HG02610 (cell line): ENCODE data around the gene RHOC.

Experiments
- ATAC-seq: cut with Tn5 transposase; IDR thresholded peaks from one replicate; pipeline ENCODE4 v1.9.1; 2021; ENCODE audit warnings: mild to moderate bottlenecking, moderate library complexity; ENCODE audit not compliant: unreplicated experiment

RHOC gene

DNA sequence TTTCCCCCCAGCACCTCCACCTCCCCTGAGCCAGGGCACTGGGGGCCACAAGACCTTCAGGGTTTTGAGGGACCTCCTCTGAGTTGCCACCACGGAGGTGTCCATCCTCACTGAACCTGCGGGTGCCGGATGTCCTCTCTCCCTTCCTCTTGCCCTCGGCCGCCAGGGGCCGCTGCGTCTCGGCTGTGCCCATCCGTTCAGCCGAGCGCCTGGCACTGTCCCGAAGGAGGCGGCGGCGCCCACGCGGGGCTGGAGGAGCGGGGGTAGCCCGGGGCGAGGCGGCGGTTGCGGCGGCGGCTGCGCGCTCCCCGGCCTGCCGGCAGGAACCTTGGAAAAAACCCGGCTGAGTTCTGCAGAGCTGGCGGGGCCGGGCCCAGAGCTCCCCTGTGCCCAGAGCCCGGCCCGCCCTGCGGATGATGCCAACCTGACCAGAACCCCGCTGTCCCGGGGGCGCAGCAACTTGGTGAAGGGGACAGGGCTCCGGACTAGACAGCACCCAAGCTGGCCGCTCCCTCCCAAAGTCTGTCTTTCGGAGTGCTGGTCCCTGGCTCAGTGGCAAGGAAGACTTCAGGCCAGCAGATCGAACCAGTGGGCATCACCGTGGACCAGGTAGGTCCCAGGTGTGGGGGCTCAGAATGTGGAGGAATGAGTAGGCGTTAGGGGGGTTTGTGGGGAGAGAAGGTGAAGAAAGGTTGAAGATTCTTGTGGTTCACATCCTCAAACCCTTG, 11.9 kb upstream of the RHOC start:
- ATAC-seq: no peak

DNA sequence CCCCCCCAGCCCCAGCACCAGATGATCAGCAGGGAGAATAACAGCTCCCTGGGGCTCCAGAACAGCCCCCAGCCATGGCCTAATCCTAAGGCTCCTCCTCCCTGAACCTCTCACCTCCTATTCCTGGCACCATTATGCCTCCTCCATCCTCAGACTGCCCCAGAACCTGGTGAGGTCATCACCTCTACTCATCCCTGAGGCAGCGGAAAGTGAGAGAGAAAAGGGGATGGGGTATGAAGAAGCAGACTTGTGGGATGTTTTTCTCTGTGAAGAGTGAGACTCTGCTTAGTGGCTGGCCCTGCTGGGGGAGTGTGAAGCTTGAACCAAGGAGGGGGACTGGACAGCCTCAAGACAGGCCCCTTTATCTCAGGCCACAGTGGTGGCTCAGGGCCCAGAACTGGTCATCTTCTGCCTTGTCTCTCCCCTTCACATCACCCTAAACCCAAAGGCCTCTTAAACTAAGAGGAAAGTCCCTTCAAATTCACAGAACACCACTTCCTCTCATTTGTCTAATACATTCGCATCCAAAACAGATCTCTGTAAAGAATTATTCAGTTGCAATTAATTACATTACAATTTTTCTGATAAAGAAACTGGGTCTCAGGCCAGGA, 10.4 kb upstream of the RHOC start:
- ATAC-seq: no peak

DNA sequence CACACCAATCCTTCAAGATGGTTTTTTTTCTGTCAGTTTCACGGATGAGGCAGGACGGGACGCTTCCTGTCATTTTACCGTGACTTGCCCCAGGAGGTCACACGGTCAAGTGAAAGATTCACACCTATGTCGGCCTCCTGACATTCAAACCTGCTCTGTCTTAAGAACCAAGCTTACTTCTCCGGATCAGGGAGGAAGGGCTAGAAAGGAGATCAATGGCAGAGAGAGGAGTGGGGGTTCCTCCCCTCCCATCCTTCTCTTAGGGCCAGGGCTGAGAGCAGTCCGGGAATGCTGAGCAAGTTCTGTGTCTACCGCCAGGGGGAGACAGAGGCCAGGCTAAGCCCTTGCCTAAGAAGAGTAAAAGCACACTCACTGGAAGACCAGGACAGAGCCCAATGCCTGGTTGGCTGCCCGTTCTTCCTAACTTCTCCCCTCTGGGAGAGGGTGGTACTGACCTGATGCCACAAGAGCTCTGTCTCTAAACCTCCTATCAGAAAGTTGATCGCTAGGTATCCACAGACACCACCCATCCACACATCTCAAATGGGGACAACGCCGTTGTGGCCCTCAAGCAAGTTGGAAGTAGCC, 9.3 kb upstream of the RHOC start:
- peak; percentile 41 for ATAC-seq

DNA sequence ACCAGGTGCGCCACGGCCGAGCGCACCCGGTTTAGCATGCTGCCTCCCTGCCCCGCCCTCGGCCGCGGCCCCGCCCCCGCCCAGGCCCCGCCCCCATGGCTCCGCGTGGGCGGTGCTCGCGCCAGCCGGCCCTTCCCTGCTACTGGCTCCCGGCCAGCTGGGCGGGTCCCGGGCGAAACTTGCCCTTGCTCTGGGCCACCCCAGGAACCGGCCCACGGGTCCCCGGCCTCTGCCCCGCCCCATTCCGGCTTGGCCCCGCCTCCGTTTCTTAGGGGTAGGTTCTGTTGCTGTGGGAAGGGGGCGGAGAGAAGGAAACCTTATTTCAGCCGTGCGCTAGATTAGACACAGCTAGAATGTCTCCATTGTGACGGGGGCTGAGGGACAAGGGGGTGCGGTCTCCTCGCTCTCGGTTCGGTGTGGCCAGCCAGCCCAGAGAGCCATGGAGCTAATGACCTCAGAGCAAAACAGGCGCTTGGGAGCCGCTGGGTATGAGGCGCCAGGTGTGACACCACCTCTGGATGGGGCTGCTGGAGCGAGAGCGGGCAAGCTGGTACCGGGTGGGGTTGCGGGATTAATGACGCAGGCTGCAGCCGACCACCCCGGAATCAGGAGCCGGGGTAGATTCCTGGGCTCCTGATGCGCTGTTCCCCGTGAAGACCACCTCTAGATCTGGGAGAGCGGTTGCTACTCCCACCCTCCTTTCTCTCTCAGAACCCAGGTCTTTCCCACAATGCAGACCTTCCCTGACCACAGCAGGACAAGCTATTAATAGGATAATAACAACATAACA, 8.5 kb upstream of the RHOC start, which contains the start of gene PPM1J:
TSS of gene PPM1J (minus strand) at position 69 of the 790 bp plus-strand sequence. CDS start at position 38, 31 bp downstream.
- ATAC-seq: peak; percentile 73

DNA sequence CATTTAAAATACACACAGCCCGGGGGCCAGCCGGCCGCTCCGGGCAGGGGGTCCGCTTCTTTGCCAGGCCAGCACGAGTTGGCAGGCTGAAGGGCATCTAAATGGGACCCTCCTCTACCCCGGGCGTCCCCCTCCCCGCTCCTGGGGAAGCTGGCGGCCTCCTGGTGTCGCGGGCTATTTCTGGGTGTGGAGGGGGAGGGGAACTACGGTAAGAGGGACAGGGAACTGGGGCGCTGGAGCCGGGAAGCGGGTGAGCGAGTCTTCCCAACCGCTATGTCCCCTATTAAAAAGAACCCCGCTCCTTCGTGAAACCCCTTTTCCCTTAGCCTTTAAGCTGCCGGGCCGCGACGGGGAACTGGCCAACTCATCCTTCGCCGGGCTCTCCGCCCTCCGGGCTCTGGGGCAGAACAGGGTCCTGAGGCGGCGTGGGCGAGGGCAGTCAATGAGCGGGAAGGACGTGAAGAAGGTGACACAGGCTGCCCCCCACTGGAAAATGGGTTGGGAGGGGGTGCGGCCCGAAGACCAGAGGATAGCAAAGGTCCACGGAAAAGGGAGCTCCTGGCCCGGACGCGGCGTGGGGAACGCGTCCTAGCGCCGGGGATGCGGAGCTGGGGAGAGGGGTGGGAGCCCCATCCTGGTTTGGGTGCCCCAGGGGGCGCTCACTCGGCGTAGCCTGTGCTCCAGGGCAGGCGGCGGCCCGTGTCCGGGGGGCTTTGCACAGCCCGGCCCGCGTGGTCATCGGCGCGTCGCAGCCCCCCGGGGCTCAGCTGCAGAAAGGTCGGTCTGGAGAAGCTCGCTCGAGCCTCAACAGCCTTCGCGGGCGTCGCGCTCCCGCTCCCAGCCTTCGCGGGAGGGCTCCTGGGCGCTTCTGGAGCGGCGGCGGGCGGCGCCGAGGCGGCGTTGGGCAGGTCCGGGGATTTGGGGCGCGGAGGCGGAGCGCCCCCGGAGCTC, 7.7 kb upstream of the RHOC start:
- peak; percentile 6 for ATAC-seq

DNA sequence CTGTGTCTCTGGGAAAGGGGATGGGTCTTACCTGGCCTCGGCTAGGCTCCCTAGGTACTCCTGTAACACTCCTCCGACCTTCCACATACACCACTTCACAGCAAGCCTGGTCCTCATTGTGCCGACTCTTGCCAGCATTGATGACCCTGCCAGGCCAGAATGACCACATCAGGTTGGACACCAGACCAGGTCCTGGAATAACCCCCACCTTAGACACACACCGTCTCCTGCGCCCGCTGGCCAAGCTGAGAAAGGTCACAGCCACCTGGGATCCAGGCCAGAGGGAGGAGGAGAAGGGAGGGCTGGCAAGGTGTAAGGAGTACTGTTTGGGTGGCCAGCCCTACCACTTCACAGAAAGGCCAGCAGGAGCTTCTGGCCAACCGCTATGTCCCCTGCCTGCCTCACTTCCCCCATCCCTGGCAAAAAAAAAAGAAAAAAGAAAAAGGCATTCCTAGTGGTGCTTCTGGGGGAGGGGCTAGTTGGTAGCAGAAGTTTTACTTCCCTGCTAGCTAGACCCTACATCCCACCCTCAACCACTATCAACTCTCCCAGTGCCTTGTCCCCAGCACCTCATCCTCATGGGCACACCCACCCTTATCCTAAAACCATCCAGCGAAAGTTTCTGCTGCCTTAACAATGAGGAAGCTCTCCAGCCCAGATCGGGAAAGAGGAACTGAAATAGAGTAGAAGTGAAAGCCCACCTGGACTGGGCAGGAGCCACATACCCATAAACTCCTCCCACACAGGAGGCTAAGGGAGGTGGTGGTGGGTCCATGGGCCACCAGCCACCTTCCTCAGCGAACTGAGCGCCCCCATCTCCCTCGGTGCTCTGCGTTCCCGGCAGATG, 6.8 kb upstream of the RHOC start:
- ATAC-seq: no peak

DNA sequence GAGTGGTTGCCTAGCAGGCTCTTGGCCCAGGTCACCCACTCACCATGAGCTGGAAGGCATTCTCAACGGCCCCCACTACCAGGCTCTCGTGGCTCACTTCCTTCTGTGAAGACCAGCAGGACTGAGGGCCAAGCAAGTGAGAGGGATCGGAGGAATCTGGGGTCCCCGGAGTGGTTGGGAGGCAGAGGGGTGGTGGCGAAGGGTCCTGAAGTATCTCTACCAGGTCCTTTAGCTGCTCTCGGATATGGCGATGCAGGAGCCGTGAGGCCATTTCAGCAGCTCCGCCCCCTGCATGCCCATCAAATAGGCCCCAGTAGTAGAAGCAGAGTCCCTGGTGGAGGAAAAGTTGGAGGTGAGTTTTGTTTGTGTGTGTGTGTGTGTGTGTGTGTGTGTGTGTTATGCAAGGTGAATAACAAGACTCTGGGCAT, 5.8 kb upstream of the RHOC start:
- ATAC-seq: no peak

DNA sequence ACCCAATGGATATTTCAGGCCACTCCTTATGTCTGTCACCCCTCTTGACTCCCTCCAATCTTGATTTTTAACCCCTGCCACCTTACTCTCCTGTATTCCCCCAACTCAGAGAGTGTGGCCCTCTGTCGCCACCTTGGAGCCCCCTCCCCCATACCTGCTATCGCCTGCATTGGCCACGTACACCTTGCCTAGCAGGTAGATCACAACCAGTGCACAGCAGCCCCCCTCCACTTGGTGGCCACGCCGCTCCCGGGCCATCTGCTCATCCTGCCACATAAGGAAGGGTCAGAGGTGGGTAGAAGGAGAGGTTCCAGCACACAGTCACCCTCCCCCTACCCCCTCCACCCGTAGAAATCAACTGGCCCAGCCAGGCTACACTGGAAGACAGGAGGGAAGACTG, 5.3 kb upstream of the RHOC start:
- no peak for ATAC-seq

DNA sequence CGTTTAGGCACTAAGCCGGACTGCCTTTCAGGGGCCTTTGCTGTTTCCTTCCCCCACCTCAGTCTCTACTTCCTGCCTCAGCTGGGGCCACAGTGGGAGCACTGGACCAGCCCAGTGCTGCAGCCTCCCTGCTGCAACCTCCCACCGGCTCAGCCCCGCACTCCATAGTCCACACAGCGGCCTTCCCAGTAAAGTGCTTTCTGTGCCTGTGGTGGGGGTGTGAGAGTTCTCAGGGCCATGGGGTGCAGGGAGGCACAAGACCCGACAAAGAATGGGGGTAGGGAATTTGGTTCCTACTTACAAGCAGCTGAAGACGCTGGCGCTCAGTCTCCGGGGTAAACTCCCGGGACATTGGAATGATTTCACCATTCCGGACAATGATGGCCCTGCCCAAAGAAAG, 4.7 kb upstream of the RHOC start:
- no peak for ATAC-seq

DNA sequence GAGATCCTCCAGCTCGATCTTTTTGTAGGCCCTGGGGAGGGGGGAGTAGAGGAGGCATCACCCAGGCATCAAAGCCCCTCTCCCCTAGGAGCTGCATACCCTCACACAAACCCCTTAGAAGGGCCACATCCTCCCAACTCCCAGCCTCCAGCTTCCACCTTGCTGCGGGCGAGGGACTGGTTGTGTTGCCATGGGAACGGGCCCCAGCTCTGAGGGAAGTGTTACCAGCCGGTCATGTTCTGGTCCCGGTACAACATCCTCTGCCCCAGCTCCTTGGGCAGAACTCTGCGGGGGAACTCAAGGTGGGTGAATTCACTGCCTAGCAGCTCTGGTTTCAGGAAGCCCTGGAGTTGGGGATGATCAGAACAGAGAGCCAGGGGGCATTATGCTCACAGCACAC, 4.1 kb upstream of the RHOC start:
- no peak for ATAC-seq

DNA sequence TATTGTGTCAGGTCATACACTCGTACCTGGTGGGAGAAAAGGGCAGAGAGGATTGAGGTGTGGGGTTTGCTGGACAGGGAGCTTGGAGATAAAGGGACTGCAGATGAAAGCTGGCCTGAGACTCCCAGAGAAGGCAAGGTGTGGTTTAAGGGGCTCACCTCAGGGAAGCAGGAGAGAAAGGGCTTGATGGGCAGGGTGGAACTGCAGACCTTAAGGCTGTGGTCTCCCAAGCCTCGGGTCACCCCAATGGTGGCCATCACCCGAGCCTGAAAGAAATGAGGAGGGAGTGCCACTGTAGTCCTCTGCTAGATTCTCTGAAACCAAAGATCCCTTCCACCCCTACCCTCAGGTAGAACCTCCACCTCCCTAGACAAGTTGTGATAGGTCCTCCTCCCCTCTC, 3.7 kb upstream of the RHOC start:
- ATAC-seq: no peak

DNA sequence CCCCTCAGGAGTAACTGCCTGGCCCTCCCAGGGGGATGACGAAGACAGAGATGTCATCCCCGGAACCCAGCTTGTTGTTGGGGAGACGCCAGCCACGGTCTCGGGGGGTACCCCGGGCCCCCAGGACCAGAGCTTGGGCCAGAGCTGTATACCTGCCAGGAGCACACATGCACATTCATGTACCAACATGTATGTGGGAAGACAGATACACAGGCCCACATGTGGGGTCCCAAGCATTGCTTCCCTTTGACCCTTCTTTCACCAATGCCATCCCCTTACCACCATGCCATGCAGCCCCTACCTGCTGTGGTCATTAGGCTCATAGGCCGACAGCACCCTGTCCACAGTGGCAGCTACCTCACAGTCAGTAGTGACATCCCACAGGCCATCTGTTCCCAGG, 3.2 kb upstream of the RHOC start:
- no peak for ATAC-seq

DNA sequence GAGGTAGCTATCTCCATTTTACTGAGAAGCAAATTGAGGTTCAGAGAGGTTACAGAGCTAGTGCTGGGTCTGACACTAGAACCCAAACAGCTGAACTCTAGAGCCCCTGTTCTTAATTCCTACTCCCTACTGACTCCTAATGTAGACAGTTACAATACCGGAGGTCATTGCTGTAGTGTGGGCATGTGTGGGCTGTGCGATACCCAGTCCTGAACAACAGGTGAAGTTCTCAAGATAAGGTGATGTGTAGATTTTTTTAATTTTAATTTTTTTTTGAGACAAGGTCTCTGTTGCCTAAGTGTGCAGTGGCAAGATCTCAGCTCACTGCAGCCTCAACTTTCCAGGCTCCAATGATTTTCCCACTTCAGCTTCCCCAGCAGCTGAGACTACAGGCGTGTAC, 1.6 kb upstream of the RHOC start:
- no peak for ATAC-seq

DNA sequence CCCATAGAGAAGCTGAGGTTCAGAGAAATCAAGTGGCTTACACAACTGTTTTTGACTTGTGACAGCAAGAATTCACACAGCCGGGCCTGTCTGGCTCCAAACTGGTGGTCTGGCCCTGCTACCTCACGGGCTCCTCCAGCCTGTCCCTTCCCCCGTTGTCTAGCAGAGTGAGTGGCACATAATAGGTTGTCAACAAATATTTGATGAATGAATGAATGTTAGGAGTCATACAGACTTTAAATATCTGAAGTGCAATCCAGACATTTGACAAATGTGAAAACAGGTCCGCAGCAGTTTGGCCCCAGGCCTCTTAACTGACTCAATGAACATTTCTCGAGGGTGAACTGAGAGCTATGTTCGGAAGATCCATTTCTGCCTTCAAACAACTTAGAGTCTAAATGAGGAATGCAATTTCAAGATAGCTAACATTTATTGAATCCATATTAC, 1.1 kb upstream of the RHOC start:
- ATAC-seq: no peak

DNA sequence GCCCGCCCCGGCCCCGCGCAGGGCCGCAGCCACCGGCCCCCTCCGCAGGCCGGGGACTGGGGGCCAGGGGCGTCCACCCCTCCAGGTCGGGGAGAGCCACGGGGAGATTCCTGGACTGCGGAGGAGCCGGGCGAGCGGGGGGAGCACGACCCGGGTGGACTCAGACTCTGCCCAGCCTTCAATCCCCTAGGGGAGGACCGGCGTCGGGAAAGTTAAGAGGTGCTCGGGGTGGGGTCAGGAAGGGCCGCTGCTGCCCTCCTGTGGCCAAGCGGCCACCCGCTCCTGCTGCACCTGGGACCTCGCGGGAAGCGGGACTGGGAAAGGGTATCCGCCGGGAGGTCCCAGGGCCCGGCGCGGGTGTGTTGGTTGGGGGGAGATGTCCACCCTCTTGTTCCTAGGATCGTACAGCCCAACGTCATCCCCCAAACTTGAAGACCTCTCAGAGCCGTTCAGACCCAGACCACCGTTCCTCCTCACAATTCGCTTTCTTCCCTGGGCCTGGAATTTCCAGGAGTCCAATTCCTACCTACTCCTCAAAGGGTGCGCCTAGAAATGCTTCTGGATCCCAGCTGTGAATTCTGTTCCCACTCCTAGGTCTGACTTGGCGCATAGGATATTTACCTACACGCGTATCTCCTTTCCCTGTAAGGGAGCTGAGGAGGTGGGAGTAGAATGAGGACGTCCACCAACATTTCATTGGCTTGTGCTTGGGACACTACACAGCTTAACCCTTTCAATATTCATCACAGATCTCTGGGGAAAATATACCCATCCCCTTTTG, 484 bp upstream of the RHOC start:
- ATAC-seq: peak; percentile 57

DNA sequence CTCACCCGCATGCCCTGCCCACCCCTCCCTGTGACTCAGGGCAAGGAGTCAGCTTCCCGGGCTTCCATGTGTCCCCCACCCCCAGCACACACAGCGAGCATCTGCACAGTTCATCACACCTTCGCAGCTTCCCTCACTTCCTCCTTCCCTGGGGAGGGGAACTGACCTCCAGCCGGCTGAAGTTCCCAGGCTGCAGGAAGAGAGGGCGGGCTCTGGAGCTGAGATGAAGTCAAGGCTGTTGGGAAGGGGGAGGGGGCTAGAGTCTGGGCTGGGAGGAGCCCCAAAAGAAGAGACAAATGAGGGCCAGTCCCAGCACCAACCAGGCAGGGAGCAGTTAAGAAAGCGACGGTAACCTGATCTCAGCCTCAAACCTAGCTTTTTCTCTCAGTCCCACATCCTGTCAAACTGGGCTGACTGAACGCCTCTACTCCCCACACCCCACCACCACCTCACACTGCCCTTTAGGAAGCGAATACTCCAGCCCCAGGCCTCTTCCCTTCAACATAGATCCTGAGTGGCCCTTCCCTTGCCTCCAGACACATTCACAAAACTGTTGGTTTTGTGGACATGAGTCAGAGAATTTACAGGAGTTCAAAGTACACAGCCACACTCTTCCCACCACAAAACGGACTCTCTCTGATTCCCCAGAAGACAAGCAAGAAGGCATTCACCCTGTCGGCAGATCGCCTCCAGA, 1.8 kb downstream of the RHOC start:
- ATAC-seq: peak; percentile 67

DNA sequence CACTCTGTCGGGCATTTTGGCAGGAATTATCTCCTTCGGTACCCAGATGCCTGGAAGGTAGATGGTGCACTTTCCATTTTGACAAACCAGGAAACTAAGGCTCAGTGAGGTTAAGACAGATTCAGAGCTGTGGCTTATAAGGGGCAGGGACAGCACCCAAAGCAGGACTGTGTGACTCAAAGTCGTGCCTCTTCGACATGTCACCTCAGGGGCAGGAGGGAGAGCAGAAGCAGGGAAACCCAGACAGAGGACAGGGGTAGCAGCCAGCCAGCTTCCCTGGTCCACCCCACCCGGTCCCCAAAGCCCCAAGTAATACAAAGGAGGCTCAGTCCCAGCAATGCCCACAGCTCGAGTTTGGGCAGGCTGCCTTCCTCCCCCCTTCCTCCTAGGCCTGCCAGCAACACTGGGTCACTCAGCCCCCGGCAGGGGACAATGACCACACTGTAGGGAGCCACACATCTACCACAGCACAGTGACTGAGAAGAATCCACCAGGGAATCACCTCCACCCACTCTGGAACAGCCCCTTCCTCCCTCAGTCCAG, 2.5 kb downstream of the RHOC start:
- ATAC-seq: no peak

DNA sequence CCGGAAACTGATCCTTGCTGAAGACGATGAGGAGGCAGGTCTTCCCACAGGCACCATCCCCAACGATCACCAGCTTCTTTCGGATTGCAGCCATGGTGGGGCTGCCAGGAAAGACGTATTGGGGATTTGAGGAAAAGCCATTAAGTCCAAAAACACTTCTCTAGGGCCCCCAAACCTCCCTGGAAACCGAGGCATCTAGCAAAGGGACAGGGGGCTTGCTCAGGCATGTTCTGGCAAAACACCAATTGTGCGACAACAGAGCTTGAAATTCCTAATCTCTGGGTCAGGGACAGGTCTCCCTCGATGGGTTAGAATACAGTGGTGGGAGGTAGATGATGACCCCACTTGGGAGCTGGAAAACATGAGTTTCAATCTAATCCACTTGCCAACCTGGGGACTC, 3.2 kb downstream of the RHOC start:
- no peak for ATAC-seq
